Neuronal stem cell (in vitro differentiated cells): ENCODE results near the gene MOBP.

ENCODE experiments used
- DNase-seq: peaks from one replicate; pipeline ENCODE4 v3.0.0-alpha.2; 2013; ENCODE audit warnings: low spot score
- H2AFZ ChIP-seq: one replicate; pipeline ENCODE4 v1.6.1; 2013; ENCODE audit warnings: mild to moderate bottlenecking, low read length, inconsistent platforms
- H2AK5ac ChIP-seq: 2 replicates; pipeline ENCODE4 v1.6.1; 2013; ENCODE audit warnings: low read depth, mild to moderate bottlenecking, inconsistent platforms, low read length, moderate library complexity, mixed read lengths
- H2BK120ac ChIP-seq: 2 replicates; pipeline ENCODE4 v1.6.1; 2013; ENCODE audit warnings: low read depth, mild to moderate bottlenecking, inconsistent platforms, low read length, moderate library complexity, mixed read lengths
- H2BK12ac ChIP-seq: one replicate; pipeline ENCODE4 v1.6.1; 2013; ENCODE audit warnings: low read length, inconsistent platforms
- H2BK15ac ChIP-seq: 2 replicates; pipeline ENCODE4 v1.6.1; 2013; ENCODE audit warnings: mild to moderate bottlenecking, low read length, inconsistent platforms, mixed read lengths
- H2BK5ac ChIP-seq: one replicate; pipeline ENCODE4 v1.6.1; 2013; ENCODE audit warnings: inconsistent platforms, mild to moderate bottlenecking, low read length, moderate library complexity
- H3K14ac ChIP-seq: one replicate; pipeline ENCODE4 v1.6.1; 2013; ENCODE audit warnings: low read length, inconsistent platforms
- H3K18ac ChIP-seq: 2 replicates; pipeline ENCODE4 v1.6.1; 2013; ENCODE audit warnings: low read length, inconsistent platforms
- H3K23ac ChIP-seq: 2 replicates; pipeline ENCODE4 v1.6.1; 2013; ENCODE audit warnings: low read depth, mild to moderate bottlenecking, mixed read lengths, low read length, inconsistent platforms; ENCODE audit not compliant: poor library complexity
- H3K27ac ChIP-seq: replicated peaks from 3 replicates; pipeline ENCODE4 v1.5.1; 2013; ENCODE audit warnings: low read length, inconsistent platforms
- H3K27me3 ChIP-seq, 3 experiments: 2 replicates each; pipeline ENCODE4 v1.6.1; 2013; ENCODE audit warnings: low read length in 3 of 3, mild to moderate bottlenecking in 2 of 3, inconsistent platforms in 1 of 3, low read depth in 1 of 3, mixed read lengths in 1 of 3, moderate library complexity in 1 of 3; ENCODE audit not compliant: control insufficient read depth in 3 of 3, insufficient read depth in 3 of 3
- H3K36me3 ChIP-seq, 2 donors: replicated peaks in 1 of 2; 2 replicates each; pipeline ENCODE4 v1.6.1; 2013; ENCODE audit warnings: low read length in 2 of 2; ENCODE audit not compliant: control insufficient read depth in 2 of 2, insufficient read depth in 2 of 2
- H3K4ac ChIP-seq: 2 replicates; pipeline ENCODE4 v1.6.1; 2013; ENCODE audit warnings: inconsistent platforms, mild to moderate bottlenecking, low read length, moderate library complexity
- H3K4me1 ChIP-seq, 2 donors: 1 replicate in 1 of 2; 2 replicates in 1 of 2; pipeline ENCODE4 v1.6.1; 2013; ENCODE audit warnings: low read length in 2 of 2, low read depth in 1 of 2; ENCODE audit not compliant: control insufficient read depth in 2 of 2, insufficient read depth in 1 of 2
- H3K4me2 ChIP-seq: one replicate; pipeline ENCODE4 v1.6.1; 2013; ENCODE audit warnings: mild to moderate bottlenecking, low read length, inconsistent platforms; ENCODE audit not compliant: insufficient read depth, poor library complexity, severe bottlenecking
- H3K4me3 ChIP-seq, 2 donors: 2 replicates each; pipeline ENCODE4 v1.5.1; 2013; ENCODE audit warnings: low read length in 2 of 2, mild to moderate bottlenecking in 2 of 2, inconsistent platforms in 1 of 2, moderate library complexity in 1 of 2
- H3K79me1 ChIP-seq: one replicate; pipeline ENCODE4 v1.6.1; 2013; ENCODE audit warnings: low read depth, mild to moderate bottlenecking, inconsistent platforms, low read length, moderate library complexity
- H3K9ac ChIP-seq: one replicate; pipeline ENCODE4 v1.6.1; 2013; ENCODE audit warnings: mild to moderate bottlenecking, low read depth, low read length, inconsistent platforms; ENCODE audit not compliant: poor library complexity
- H3K9me3 ChIP-seq, 2 donors: replicated peaks in 1 of 2; 2 replicates each; pipeline versions ENCODE3 to v1.6.1; 2013; ENCODE audit warnings: low read length in 2 of 2, mild to moderate bottlenecking in 2 of 2, inconsistent platforms in 1 of 2, low read depth in 1 of 2, mixed read lengths in 1 of 2, moderate library complexity in 1 of 2; ENCODE audit not compliant: control insufficient read depth in 2 of 2, insufficient read depth in 1 of 2
- H4K8ac ChIP-seq: one replicate; pipeline ENCODE4 v1.6.1; 2013; ENCODE audit warnings: low read depth, mild to moderate bottlenecking, inconsistent platforms, low read length, moderate library complexity
- H4K91ac ChIP-seq: one replicate; pipeline ENCODE4 v1.6.1; 2013; ENCODE audit warnings: low read length, low read depth, mild to moderate bottlenecking, inconsistent platforms; ENCODE audit not compliant: poor library complexity
- WGBS, 2 donors: extraction: QIAGEN DNeasy Blood & Tissue Kit; methylation state at CpG; one replicate each; pipeline ENCODE4 v1.1.7; 2013; ENCODE audit warnings: missing lambda C conversion rate in 2 of 2, mixed read lengths in 1 of 2; ENCODE audit not compliant: insufficient read length in 2 of 2, insufficient replicate concordance in 1 of 2; ENCODE audit errors: extremely low coverage in 2 of 2; 5-methylcytosine and 5-hydroxymethylcytosine counted together

MOBP gene

DNA sequence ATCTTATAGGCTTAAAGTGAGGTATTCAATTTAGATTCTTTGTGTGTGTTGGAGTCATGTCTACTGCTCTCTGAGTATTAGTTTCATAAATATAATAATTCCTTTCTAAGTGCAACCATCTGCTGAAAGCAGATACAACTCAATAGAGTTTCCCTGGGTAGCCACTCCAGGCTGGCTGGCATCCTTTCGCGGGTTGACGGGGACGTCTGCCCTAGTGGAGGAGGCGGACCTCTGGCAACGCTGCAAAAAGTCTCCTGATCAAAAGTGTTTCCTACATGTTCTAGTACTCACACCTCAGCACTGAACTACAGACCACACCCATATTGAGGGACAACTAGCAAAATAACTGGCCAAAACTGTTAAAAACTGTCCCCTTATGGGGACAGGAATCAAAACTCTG is 2.5 kb downstream of the MOBP start:
- no peaks in the 10 kb centered on the region for H3K79me1 ChIP-seq
- H2BK12ac ChIP-seq, result no peak overlapping the region
- no peak overlapping the region for H4K8ac ChIP-seq
- no peaks in the 10 kb centered on the region for H3K27me3 ChIP-seq
- H3K36me3 ChIP-seq, result no peaks in the 10 kb centered on the region
- no peak overlapping the region for H3K4me3 ChIP-seq
- no peak overlapping the region for H2BK15ac ChIP-seq
- peaks cover 0 to 1% of the 10 kb centered on the region in 2 donors for H3K4me1 ChIP-seq
- no peak for DNase-seq
- no CpG with 5 or more reads among the region's 6 CpGs for WGBS, 2 donors
- no peak overlapping the region for H3K9ac ChIP-seq
- H2AK5ac ChIP-seq, result no peak overlapping the region
- H2BK120ac ChIP-seq, result no peak overlapping the region
- H4K91ac ChIP-seq, result no peak overlapping the region
- H3K4ac ChIP-seq, result no peak overlapping the region
- no peak overlapping the region for H2AFZ ChIP-seq
- no peak overlapping the region for H3K18ac ChIP-seq
- no peak overlapping the region for H3K27ac ChIP-seq
- H3K23ac ChIP-seq, result no peak overlapping the region
- H2BK5ac ChIP-seq, result no peak overlapping the region
- H3K9me3 ChIP-seq, result no peaks in the 10 kb centered on the region
- H3K4me2 ChIP-seq, result no peak overlapping the region
- H3K14ac ChIP-seq, result no peak overlapping the region

- Histone ChIP-seq H3K27ac (no peak overlapping the region), H3K9me3 (no peaks in the 10 kb centered on the region), H2BK15ac (no peak overlapping the region), H3K79me1 (no peaks in the 10 kb centered on the region), H2AFZ (no peak overlapping the region), H3K4ac (no peak overlapping the region), H2BK5ac (no peak overlapping the region), H2BK12ac (no peak overlapping the region), H3K27me3 (no peaks in the 10 kb centered on the region), H3K36me3 (no peaks in the 10 kb centered on the region), H3K14ac (no peak overlapping the region), H3K23ac (no peak overlapping the region), H3K4me3 (no peak overlapping the region), H3K18ac (no peak overlapping the region), H3K4me2 (no peak overlapping the region), H4K8ac (no peak overlapping the region), H3K4me1 (peaks cover 0 to 1% of the 10 kb centered on the region in 2 donors), H4K91ac (no peak overlapping the region), H2BK120ac (no peak overlapping the region), H2AK5ac (no peak overlapping the region), H3K9ac (no peak overlapping the region)
- WGBS, 2 donors, result no CpG with 5 or more reads among the region's 5 CpGs
- no peak for DNase-seq
These were observed 4.2 kb downstream of the MOBP start for GRCh38 chr3:39471652-39472051.

GRCh38 chr3:39473452-39474125 is 6.1 kb downstream of the MOBP start:
- no peak overlapping the region for H2AK5ac ChIP-seq

DNA sequence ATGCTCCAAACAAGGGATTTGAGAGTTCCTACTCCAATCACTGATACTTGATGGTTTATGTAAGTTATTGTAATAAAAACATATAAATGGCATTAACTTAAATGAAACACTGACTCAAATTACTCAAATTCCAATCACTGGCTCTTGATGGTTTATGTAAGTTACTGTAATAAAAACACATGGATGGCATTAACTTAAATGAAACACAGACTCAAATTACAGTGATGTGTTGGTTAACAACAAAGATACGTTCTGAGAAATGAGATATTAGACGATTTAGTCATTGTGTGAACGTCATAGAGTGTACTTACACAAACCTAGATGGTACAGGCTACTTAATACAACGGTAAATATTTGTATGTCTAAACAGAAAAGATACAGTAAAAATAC is 6.6 kb downstream of the MOBP start:
- Histone ChIP-seq H3K9ac (no peak overlapping the region), H3K27me3 (no peaks in the 10 kb centered on the region), H3K27ac (no peak overlapping the region), H3K23ac (no peak overlapping the region), H3K4ac (no peak overlapping the region), H3K79me1 (no peaks in the 10 kb centered on the region), H2BK5ac (no peak overlapping the region), H4K8ac (no peak overlapping the region), H2AK5ac (no peak overlapping the region), H2BK12ac (no peak overlapping the region), H2BK120ac (no peak overlapping the region), H2BK15ac (no peak overlapping the region), H3K18ac (no peak overlapping the region), H2AFZ (no peak overlapping the region), H3K4me1 (no peaks in the 10 kb centered on the region), H3K14ac (no peak overlapping the region), H3K4me2 (no peak overlapping the region), H4K91ac (no peak overlapping the region), H3K9me3 (no peaks in the 10 kb centered on the region), H3K4me3 (no peak overlapping the region), H3K36me3 (no peaks in the 10 kb centered on the region)
- no CpG with 5 or more reads among the region's 4 CpGs for WGBS, 2 donors
- DNase-seq, result no peak

More at GRCh38 chr3:39473452-39474125, 6.1 kb downstream of the MOBP start:
- no peak overlapping the region for H3K9ac ChIP-seq
- H2AFZ ChIP-seq, result no peak overlapping the region
- no peaks in the 10 kb centered on the region for H3K36me3 ChIP-seq
- no peak overlapping the region for H3K4me3 ChIP-seq
- no peaks in the 10 kb centered on the region for H3K9me3 ChIP-seq
- no peak overlapping the region for H3K27ac ChIP-seq
- H2BK12ac ChIP-seq, result no peak overlapping the region
- H3K79me1 ChIP-seq, result no peaks in the 10 kb centered on the region
- WGBS, 2 donors, result no CpG with 5 or more reads among the region's 4 CpGs
- H3K18ac ChIP-seq, result no peak overlapping the region
- H2BK15ac ChIP-seq, result no peak overlapping the region
- no peaks in the 10 kb centered on the region for H3K4me1 ChIP-seq
- H4K91ac ChIP-seq, result no peak overlapping the region
- H3K27me3 ChIP-seq, result no peaks in the 10 kb centered on the region
- H3K23ac ChIP-seq, result no peak overlapping the region
- no peak overlapping the region for H3K4ac ChIP-seq
- H4K8ac ChIP-seq, result no peak overlapping the region
- H3K14ac ChIP-seq, result no peak overlapping the region
- no peak overlapping the region for H2BK120ac ChIP-seq
- H3K4me2 ChIP-seq, result no peak overlapping the region
- H2BK5ac ChIP-seq, result no peak overlapping the region
- no peak for DNase-seq
